A549 (cell line): ENCODE measurements around the gene CTLA4.

ENCODE experiments used
- CHD2 ChIP-seq: fragments of 150-350 bp; IDR thresholded peaks from 2 replicates; pipeline ENCODE4 v1.6.1; 2014; ENCODE audit warnings: low read length; ENCODE audit not compliant: partially characterized antibody
- EP300 ChIP-seq, 2 experiments: fragments of >200 bp; sonication (Bioruptor Twin); formaldehyde crosslinking; IDR thresholded peaks; 2 replicates in 1 of 2; 3 replicates in 1 of 2; pipeline ENCODE4 v1.6.1; 2016 to 2017
- ESRRA ChIP-seq: fragments of 150-350 bp; IDR thresholded peaks from 2 replicates; pipeline ENCODE4 v1.6.1; 2014; ENCODE audit warnings: mild to moderate bottlenecking, low read length, borderline replicate concordance
- GATA3 ChIP-seq: IDR thresholded peaks from 2 replicates; pipeline ENCODE4 v1.6.1; 2012; ENCODE audit warnings: borderline replicate concordance
- HOXB5 ChIP-seq: fragments of 250-450 bp; sonication (Bioruptor Pico); IDR thresholded peaks from 2 replicates; pipeline ENCODE4 v1.5.0; 2020; ENCODE audit warnings: mild to moderate bottlenecking, moderate library complexity
- POLR2A ChIP-seq: IDR thresholded peaks from 2 replicates; pipeline ENCODE4 v1.6.1; 2012; ENCODE audit warnings: mild to moderate bottlenecking, low read length
- TF ChIP-seq, protein P1 (sequence below): fragments of >200 bp; sonication (Bioruptor Twin); formaldehyde crosslinking; IDR thresholded peaks from 3 replicates; pipeline ENCODE4 v1.5.1; 2016

DNA sequence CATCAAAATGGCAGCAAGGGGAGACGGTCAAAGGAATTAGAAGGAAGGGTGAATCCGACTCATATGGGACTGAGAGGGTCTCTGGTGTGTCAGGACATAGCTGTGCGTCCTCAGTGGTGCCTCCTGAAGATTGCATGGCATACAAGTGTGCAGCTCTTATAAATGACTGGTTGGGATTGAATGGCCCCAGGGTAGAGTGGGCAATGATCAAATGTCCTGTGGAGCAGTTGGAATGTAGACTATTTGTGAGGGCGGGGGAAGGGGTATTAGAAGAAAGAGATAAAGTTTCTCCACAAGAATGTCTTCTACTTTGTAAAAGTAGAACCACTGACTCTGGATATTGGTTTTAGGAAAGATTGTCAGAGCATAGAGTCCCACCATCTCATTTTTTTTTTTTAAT lies 24.6 kb downstream of the CTLA4 start:
- TF ChIP-seq POLR2A (no peak), EP300 (IDR thresholded peaks at IDR 0.05) (no peak), GATA3 (no peak), CHD2 (no peak), ESRRA (no peak), HOXB5 (CRISPR knock-in tag) (no peak)
- TF ChIP-seq, protein P1, sequence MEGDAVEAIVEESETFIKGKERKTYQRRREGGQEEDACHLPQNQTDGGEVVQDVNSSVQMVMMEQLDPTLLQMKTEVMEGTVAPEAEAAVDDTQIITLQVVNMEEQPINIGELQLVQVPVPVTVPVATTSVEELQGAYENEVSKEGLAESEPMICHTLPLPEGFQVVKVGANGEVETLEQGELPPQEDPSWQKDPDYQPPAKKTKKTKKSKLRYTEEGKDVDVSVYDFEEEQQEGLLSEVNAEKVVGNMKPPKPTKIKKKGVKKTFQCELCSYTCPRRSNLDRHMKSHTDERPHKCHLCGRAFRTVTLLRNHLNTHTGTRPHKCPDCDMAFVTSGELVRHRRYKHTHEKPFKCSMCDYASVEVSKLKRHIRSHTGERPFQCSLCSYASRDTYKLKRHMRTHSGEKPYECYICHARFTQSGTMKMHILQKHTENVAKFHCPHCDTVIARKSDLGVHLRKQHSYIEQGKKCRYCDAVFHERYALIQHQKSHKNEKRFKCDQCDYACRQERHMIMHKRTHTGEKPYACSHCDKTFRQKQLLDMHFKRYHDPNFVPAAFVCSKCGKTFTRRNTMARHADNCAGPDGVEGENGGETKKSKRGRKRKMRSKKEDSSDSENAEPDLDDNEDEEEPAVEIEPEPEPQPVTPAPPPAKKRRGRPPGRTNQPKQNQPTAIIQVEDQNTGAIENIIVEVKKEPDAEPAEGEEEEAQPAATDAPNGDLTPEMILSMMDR, result no peak
